SK-N-SH (cell line): ENCODE data around the gene CDH22. TPM values are rescaled to one million over a fixed set of nuclear protein-coding genes. Genes with fewer than 3 reads are reported as not detected.

ENCODE experiments used
- CTCF ChIA-PET: fragments of 300-600, 350-600 bp; formaldehyde crosslinking; extraction: SDS; loops from one replicate; lab custom pipeline; 2021; lab: Yijun Ruan, JAX
- POLR2A ChIA-PET: fragments of 350-600 bp; sonication (Branson Sonifier 250); formaldehyde crosslinking; extraction: SDS; loops from one replicate; lab custom pipeline; 2020; ENCODE audit warnings: antibody characterized with exemption, inconsistent platforms; lab: Yijun Ruan, JAX
- DNase-seq: peaks from one replicate; pipeline ENCODE4 v3.0.0; 2012
- H2AFZ ChIP-seq: fragments of 200-600 bp; sonication (generic); 2 replicates; pipeline ENCODE4 v1.8.1; 2016; ENCODE audit warnings: antibody characterized with exemption, mild to moderate bottlenecking, low read depth
- H3F3A ChIP-seq: fragments of 200-600 bp; sonication (generic); replicated peaks from 2 replicates; pipeline ENCODE3; 2016; ENCODE audit warnings: antibody characterized with exemption, mild to moderate bottlenecking; ENCODE audit not compliant: insufficient read depth
- H3K27ac ChIP-seq, 2 experiments: fragments of 200-500 bp in 1 of 2; fragments of 200-600 bp in 1 of 2; sonication (Bioruptor generic) in 1 of 2; sonication (generic), shearing (Covaris generic) in 1 of 2; 2 replicates each; pipeline versions ENCODE4 v1.5.1 to v1.6.1; 2014 to 2016; ENCODE audit warnings: low read depth in 2 of 2, inconsistent platforms in 1 of 2, low read length in 1 of 2, mild to moderate bottlenecking in 1 of 2, mixed read lengths in 1 of 2
- H3K27me3 ChIP-seq: fragments of 200-600 bp; sonication (generic), shearing (Covaris generic); 2 replicates; pipeline ENCODE4 v1.6.1; 2016; ENCODE audit warnings: mixed run types; ENCODE audit not compliant: insufficient read depth
- H3K36me3 ChIP-seq, 2 experiments: fragments of 200-500 bp in 1 of 2; fragments of 200-600 bp in 1 of 2; sonication (Bioruptor generic) in 1 of 2; sonication (generic) in 1 of 2; replicated peaks in 1 of 2; 2 replicates each; pipeline versions ENCODE3 to v1.5.1; 2014 to 2016; ENCODE audit warnings: low read length in 1 of 2, mild to moderate bottlenecking in 1 of 2; ENCODE audit not compliant: insufficient read depth in 2 of 2, control insufficient read depth in 1 of 2
- H3K4me1 ChIP-seq, 2 experiments: fragments of 200-500 bp in 1 of 2; fragments of 200-600 bp in 1 of 2; sonication (Bioruptor generic) in 1 of 2; sonication (generic), shearing (Covaris generic) in 1 of 2; 2 replicates each; pipeline versions ENCODE4 v1.5.1 to v1.6.1; 2014 to 2016; ENCODE audit warnings: low read depth in 1 of 2, low read length in 1 of 2, mixed run types in 1 of 2; ENCODE audit not compliant: insufficient read depth in 2 of 2, control insufficient read depth in 1 of 2
- H3K4me2 ChIP-seq: fragments of 200-600 bp; sonication (generic), shearing (Covaris generic); 2 replicates; pipeline ENCODE4 v1.6.1; 2017; ENCODE audit warnings: mixed run types
- H3K4me3 ChIP-seq, 2 experiments: fragments of 200-500 bp in 1 of 2; fragments of 200-600 bp in 1 of 2; sonication (Bioruptor generic) in 1 of 2; sonication (generic), shearing (Covaris generic) in 1 of 2; 2 replicates each; pipeline versions ENCODE4 v1.5.1 to v1.8.1; 2014 to 2016; ENCODE audit warnings: low read depth in 2 of 2, inconsistent platforms in 1 of 2, low read length in 1 of 2, mild to moderate bottlenecking in 1 of 2, mixed read lengths in 1 of 2, moderate library complexity in 1 of 2
- H3K79me2 ChIP-seq: fragments of 200-600 bp; sonication (generic); 2 replicates; pipeline ENCODE4 v1.8.1; 2017; ENCODE audit warnings: mild to moderate bottlenecking; ENCODE audit not compliant: insufficient read depth
- H3K9ac ChIP-seq: fragments of 200-600 bp; sonication (generic); 2 replicates; pipeline ENCODE4 v1.6.1; 2017; ENCODE audit warnings: mixed run types
- H3K9me2 ChIP-seq: fragments of 200-600 bp; sonication (generic); 2 replicates; pipeline ENCODE4 v1.6.1; 2017; ENCODE audit warnings: mixed run types
- H3K9me3 ChIP-seq: fragments of 200-600 bp; sonication (generic); 2 replicates; pipeline ENCODE4 v1.6.1; 2017; ENCODE audit warnings: mixed run types, mild to moderate bottlenecking, moderate library complexity
- H4K20me1 ChIP-seq: fragments of 200-600 bp; sonication (generic); 2 replicates; pipeline ENCODE4 v1.6.1; 2017; ENCODE audit warnings: mild to moderate bottlenecking, mixed run types; ENCODE audit not compliant: insufficient read depth
- CTCF ChIP-seq: fragments of 200-600 bp; sonication (generic); IDR thresholded peaks from 2 replicates; pipeline ENCODE4 v1.6.1; 2017; ENCODE audit warnings: antibody characterized with exemption, mild to moderate bottlenecking, moderate library complexity
- ELF1 ChIP-seq: IDR thresholded peaks from 2 replicates; pipeline ENCODE4 v1.4.0; 2012
- FOXJ3 ChIP-seq: sonication (generic); formaldehyde crosslinking; IDR thresholded peaks from 2 replicates; pipeline ENCODE4 v1.5.1; 2020; ENCODE audit warnings: mild to moderate bottlenecking, missing genetic modification reagents
- MAX ChIP-seq: IDR thresholded peaks from 2 replicates; pipeline ENCODE4 v1.4.0; 2012; ENCODE audit warnings: low read depth
- MEF2A ChIP-seq: IDR thresholded peaks from 2 replicates; pipeline ENCODE4 v1.4.0; 2012; ENCODE audit warnings: low read depth, borderline replicate concordance
- POLR2AphosphoS5 ChIP-seq: IDR thresholded peaks from 2 replicates; pipeline ENCODE4 v1.6.1; 2012; ENCODE audit warnings: low read depth, low read length
- RAD21 ChIP-seq: IDR thresholded peaks from 2 replicates; pipeline ENCODE4 v1.6.1; 2012; ENCODE audit warnings: mild to moderate bottlenecking, low read length
- RXRA ChIP-seq: IDR thresholded peaks from 2 replicates; pipeline ENCODE4 v1.4.0; 2012; ENCODE audit warnings: low read depth, mild to moderate bottlenecking, borderline replicate concordance
- SMC3 ChIP-seq: IDR thresholded peaks from 2 replicates; pipeline ENCODE4 v1.6.1; 2012; ENCODE audit warnings: low read depth, low read length, improper control_type of control experiment
- TEAD4 ChIP-seq: IDR thresholded peaks from 2 replicates; pipeline ENCODE4 v1.4.0; 2012; ENCODE audit warnings: mild to moderate bottlenecking, borderline replicate concordance; ENCODE audit not compliant: insufficient read depth
- WGBS: methylation state at CpG from one replicate; pipeline ENCODE4 v1.1.6; 2017; ENCODE audit warnings: low lambda C conversion rate; 5-methylcytosine and 5-hydroxymethylcytosine counted together
- polyA plus RNA-seq, 3 experiments: library from polyadenylated mRNA; depleted of rRNA; stranded (reverse); fragments of >200 nt; gene quantifications; 2 replicates each; pipeline ENCODE4 v1.2.3, GENCODE V29; 2012
- TF ChIP-seq, protein P1 (sequence below): IDR thresholded peaks from 2 replicates; pipeline ENCODE4 v1.4.0; 2012; ENCODE audit warnings: low read depth, borderline replicate concordance

The CDH22 gene
- polyA plus RNA-seq, 1 of the 3 experiments (the other 2 are of a cell fraction): not detected

GRCh38 chr20:46268662-46269061 lies 39.6 kb downstream of the CDH22 start:
- POLR2A ChIA-PET: no interaction called here
- Histone ChIP-seq H3K9ac (no peak overlapping the region), H3K9me2 (no peaks in the 10 kb centered on the region), H2AFZ (no peak overlapping the region), H3K27me3 (no peaks in the 10 kb centered on the region), H3K27ac (no peak overlapping the region), H3K79me2 (no peaks in the 10 kb centered on the region), H3K36me3 (no peaks in the 10 kb centered on the region), H3K4me3 (no peak overlapping the region), H3K9me3 (no peaks in the 10 kb centered on the region), H3F3A (no peaks in the 10 kb centered on the region), H4K20me1 (no peaks in the 10 kb centered on the region), H3K4me2 (no peak overlapping the region), H3K4me1 (peaks cover 0 to 12% of the 10 kb centered on the region in 2 experiments; a peak in 1 of 4 replicates)
- DNase-seq: no peak
- WGBS: 57% methylated on average over 2 of the region's 3 CpGs
- CTCF ChIA-PET: interaction anchor here (2.1 kb wide), 1 partner anchor 136 kb away, joined by 7 read pairs; no protein-coding TSS in a partner anchor
- TF ChIP-seq TEAD4 (no peak), RAD21 (no peak), POLR2AphosphoS5 (no peak)

DNA sequence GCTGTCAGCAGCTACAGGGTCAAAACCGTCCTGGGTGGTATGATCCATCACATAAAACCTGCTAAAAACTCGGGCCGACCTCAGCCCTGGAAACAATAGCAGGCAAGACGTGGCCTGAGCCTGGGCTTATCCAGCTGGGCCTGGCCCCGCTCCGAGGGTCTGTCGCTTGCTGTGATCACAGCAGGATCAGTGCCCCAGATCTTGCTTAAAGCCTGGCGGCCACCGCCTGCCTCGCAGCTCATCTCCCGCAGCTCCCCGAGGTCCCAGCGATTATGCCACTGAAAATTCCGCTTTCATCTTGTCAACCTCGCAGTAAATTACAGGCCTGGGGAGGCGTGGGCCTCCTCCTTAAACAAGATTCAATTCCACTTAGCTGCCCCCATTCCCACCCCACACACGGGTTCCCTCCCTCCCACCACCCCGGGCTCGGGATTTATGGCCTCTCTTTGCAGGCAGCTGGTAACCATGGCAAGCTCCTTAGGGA lies 40.1 kb downstream of the CDH22 start:
- Histone ChIP-seq H3K4me3 (no peak overlapping the region), H3K9me3 (no peaks in the 10 kb centered on the region), H2AFZ (no peak overlapping the region), H3K9me2 (no peaks in the 10 kb centered on the region), H3K4me2 (no peak overlapping the region), H3K4me1 (peaks cover 0 to 12% of the 10 kb centered on the region in 2 experiments; a peak in 1 of 4 replicates), H4K20me1 (no peaks in the 10 kb centered on the region), H3K27ac (no peak overlapping the region)
- WGBS: 23% methylated on average over 4 of the region's 19 CpGs
- POLR2A ChIA-PET: no interaction called here
- TF ChIP-seq RXRA: no peak
- TF ChIP-seq ELF1: no peak
- TF ChIP-seq, all 33 proteins: peak for 0
- CTCF ChIA-PET: interaction anchor here (0.5 to 4.3 kb wide), 5 partner anchors 15 to 135 kb away, joined by 3 to 16 read pairs (median 4); no protein-coding TSS in a partner anchor
- no peak overlapping the region for H3K9ac ChIP-seq
- no peaks in the 10 kb centered on the region for H3F3A ChIP-seq
- no peaks in the 10 kb centered on the region for H3K27me3 ChIP-seq
- no peaks in the 10 kb centered on the region for H3K79me2 ChIP-seq
- no peaks in the 10 kb centered on the region for H3K36me3 ChIP-seq
- DNase-seq: peak; percentile 48

DNA sequence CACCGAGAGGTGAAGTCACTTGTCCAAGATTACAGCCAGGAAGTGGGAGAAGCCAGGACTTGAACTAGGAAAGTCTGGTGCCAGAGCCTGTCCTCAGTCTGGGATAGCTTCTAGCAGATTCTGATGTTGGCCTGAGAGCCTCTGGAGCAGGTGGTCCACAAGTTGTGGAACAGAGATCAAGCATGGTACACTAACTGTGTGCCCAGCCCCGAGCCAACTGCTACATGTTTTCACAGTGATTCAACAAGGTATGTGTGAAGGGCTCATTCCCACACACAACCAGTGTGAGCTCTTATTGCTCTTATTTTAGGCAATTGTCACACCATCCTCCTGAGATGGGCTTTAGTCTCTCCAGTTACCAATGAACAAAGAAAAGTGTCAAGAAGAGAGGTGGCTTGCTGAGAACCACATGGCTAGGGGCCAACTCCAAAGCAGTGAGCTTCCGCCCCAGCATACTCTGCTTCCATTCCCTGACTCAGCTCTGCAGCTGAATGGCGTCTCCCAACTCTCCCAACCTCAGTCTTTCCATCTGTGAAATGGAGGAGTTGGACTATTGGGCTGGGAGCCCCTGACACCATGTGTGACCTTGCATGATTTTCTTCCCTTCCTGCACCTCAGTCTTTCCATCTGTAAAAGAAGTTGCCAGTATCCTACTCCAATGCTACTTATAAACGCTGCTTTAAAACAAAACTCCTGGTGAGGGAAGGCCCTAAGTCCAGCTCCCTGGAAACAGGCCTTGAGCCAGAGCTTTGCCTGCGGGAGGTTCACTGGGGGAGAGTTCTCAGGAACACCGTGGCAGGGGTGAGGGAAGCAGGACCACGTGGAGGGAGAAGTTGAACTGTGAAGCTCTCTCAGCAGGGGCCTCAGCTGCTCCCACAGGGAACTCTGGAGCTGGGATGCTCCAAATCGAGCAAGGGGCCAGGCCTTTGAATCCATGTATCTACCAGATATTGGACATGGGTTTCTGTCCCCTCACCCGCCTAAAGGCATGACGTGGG lies 40.9 kb downstream of the CDH22 start:
- CTCF ChIA-PET: interaction anchor here (0.5 to 4.3 kb wide), 8 partner anchors 16 to 139 kb away, joined by 3 to 16 read pairs (median 4); no protein-coding TSS in a partner anchor
- Histone ChIP-seq H3F3A (no peaks in the 10 kb centered on the region), H2AFZ (no peak overlapping the region), H3K27ac (no peak overlapping the region), H3K79me2 (no peaks in the 10 kb centered on the region), H3K4me2 (no peak overlapping the region), H3K9me3 (no peaks in the 10 kb centered on the region), H3K4me1 (peaks cover 0 to 12% of the 10 kb centered on the region in 2 experiments; a peak in 1 of 4 replicates), H3K9me2 (no peaks in the 10 kb centered on the region), H3K27me3 (no peaks in the 10 kb centered on the region), H4K20me1 (no peaks in the 10 kb centered on the region), H3K36me3 (no peaks in the 10 kb centered on the region), H3K4me3 (no peak overlapping the region), H3K9ac (no peak overlapping the region)
- POLR2A ChIA-PET: no interaction called here
- no peak for DNase-seq
- WGBS: 38% methylated on average over 9 of the region's 11 CpGs
- TF ChIP-seq, protein P1, sequence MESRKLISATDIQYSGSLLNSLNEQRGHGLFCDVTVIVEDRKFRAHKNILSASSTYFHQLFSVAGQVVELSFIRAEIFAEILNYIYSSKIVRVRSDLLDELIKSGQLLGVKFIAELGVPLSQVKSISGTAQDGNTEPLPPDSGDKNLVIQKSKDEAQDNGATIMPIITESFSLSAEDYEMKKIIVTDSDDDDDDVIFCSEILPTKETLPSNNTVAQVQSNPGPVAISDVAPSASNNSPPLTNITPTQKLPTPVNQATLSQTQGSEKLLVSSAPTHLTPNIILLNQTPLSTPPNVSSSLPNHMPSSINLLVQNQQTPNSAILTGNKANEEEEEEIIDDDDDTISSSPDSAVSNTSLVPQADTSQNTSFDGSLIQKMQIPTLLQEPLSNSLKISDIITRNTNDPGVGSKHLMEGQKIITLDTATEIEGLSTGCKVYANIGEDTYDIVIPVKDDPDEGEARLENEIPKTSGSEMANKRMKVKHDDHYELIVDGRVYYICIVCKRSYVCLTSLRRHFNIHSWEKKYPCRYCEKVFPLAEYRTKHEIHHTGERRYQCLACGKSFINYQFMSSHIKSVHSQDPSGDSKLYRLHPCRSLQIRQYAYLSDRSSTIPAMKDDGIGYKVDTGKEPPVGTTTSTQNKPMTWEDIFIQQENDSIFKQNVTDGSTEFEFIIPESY: no peak
- no peak for TF ChIP-seq SMC3
- no peak for TF ChIP-seq CTCF
- TF ChIP-seq MAX: no peak
- no peak for TF ChIP-seq FOXJ3 (CRISPR knock-in tag)
- TF ChIP-seq TEAD4: no peak
- no peak for TF ChIP-seq ELF1
- no peak for TF ChIP-seq MEF2A
